Fibroblast of lung (primary cell): ENCODE measurements around the gene TM4SF1. TPM values are rescaled to one million over a fixed set of nuclear protein-coding genes. Genes with fewer than 3 reads are reported as not detected.

Experiments used
- DNase-seq, 2 donors: peaks; one replicate each; pipeline versions ENCODE4 v3.0.0 to v3.0.0-alpha.2; 2010; ENCODE audit warnings: low read depth in 2 of 2
- H2AFZ ChIP-seq: 2 replicates; pipeline ENCODE4 v1.5.1; 2012; ENCODE audit warnings: low read length, control low read depth, inconsistent platforms
- H3K27ac ChIP-seq: 2 replicates; pipeline ENCODE4 v1.5.1; 2011; ENCODE audit warnings: low read length, control low read depth; ENCODE audit not compliant: insufficient read depth
- H3K27me3 ChIP-seq: 2 replicates; pipeline ENCODE4 v1.5.1; 2011; ENCODE audit warnings: mild to moderate bottlenecking, low read length; ENCODE audit not compliant: control insufficient read depth, insufficient read depth
- H3K36me3 ChIP-seq: 2 replicates; pipeline ENCODE4 v1.5.1; 2011; ENCODE audit warnings: low read length; ENCODE audit not compliant: control insufficient read depth, insufficient read depth
- H3K4me1 ChIP-seq: 2 replicates; pipeline ENCODE4 v1.5.1; 2011; ENCODE audit warnings: low read length; ENCODE audit not compliant: control insufficient read depth, insufficient read depth; ENCODE audit errors: extremely low read depth
- H3K4me2 ChIP-seq: 2 replicates; pipeline ENCODE4 v1.5.1; 2011; ENCODE audit warnings: low read length, control low read depth; ENCODE audit not compliant: insufficient read depth; ENCODE audit errors: extremely low read depth
- H3K4me3 ChIP-seq, 4 experiments: fragments of 200-600 bp in 1 of 4; sonication (generic) in 1 of 4; replicated peaks in 1 of 4; 2 replicates each; pipeline ENCODE4 v1.5.1; 2011 to 2016; ENCODE audit warnings: low read length in 4 of 4, low read depth in 3 of 4, mild to moderate bottlenecking in 3 of 4, control low read depth in 2 of 4, inconsistent platforms in 1 of 4, mixed read lengths in 1 of 4; ENCODE audit not compliant: insufficient read depth in 1 of 4; ENCODE audit errors: control extremely low read depth in 1 of 4
- H3K79me2 ChIP-seq: 2 replicates; pipeline ENCODE4 v1.5.1; 2012; ENCODE audit warnings: mild to moderate bottlenecking, low read length, inconsistent platforms; ENCODE audit not compliant: control insufficient read depth, insufficient read depth
- H3K9ac ChIP-seq: 2 replicates; pipeline ENCODE4 v1.5.1; 2011; ENCODE audit warnings: mild to moderate bottlenecking, low read length, control low read depth; ENCODE audit not compliant: insufficient read depth
- H3K9me3 ChIP-seq: 2 replicates; pipeline ENCODE4 v1.5.1; 2012; ENCODE audit warnings: low read depth, low read length; ENCODE audit not compliant: control insufficient read depth, insufficient read depth
- H4K20me1 ChIP-seq: 2 replicates; pipeline ENCODE4 v1.5.1; 2011; ENCODE audit warnings: low read length; ENCODE audit not compliant: control insufficient read depth, insufficient read depth; ENCODE audit errors: extremely low read depth
- EZH2 ChIP-seq: IDR thresholded peaks from 2 replicates; pipeline ENCODE4 v1.5.1; 2012; ENCODE audit warnings: low read length, control low read depth, mild to moderate bottlenecking; ENCODE audit errors: missing control alignments
- polyA plus RNA-seq, 2 donors: library from polyadenylated mRNA; depleted of rRNA in 1 of 2; stranded (reverse) in 1 of 2; unstranded in 1 of 2; fragments of >200 nt; gene quantifications; 2 replicates each; pipeline ENCODE4 v1.2.1, GENCODE V29; 2011 to 2012; ENCODE audit warnings: missing spikeins in 1 of 2
- total RNA-seq: library from RNA; depleted of rRNA; stranded (reverse); fragments of >200 nt; gene quantifications from 2 replicates; pipeline ENCODE4 v1.2.1, GENCODE V29; 2014
- TF ChIP-seq, protein P1 (sequence below), 2 donors: IDR thresholded peaks in 1 of 2; conservative IDR thresholded peaks in 1 of 2; 1 replicate in 1 of 2; 2 replicates in 1 of 2; pipeline ENCODE4 v1.5.1; 2011 to 2012; ENCODE audit warnings: low read length in 2 of 2, control low read depth in 1 of 2, inconsistent platforms in 1 of 2, low read depth in 1 of 2, mild to moderate bottlenecking in 1 of 2

TM4SF1 gene
- total and polyA plus RNA-seq, 2 donors (not counting 1 experiment from before 2014, with no cell fraction given): 353 to 423 TPM

DNA sequence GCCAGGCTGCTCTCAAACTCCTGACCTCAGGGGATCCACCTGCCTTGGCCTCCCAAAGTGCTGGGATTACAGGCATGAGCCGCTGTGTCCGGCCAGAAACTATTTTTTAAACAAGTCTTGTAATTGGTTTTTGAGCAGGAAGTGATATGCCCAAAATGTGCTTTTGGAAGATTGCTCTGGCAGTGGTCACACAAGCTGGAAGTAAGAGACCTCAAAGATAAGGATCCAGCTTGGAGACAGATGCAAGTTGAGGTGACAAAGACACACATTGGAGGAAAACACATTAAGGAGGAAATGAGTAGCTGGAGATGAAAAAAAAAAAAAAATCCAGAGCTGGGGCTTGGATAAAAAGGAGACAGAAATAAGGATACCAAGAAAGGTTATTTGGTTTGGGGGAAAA is 50.3 kb downstream of the TM4SF1 start:
- Histone ChIP-seq H3K4me1 (no peaks in the 10 kb centered on the region), H3K79me2 (no peaks in the 10 kb centered on the region), H3K27ac (no peak overlapping the region), H4K20me1 (no peaks in the 10 kb centered on the region), H2AFZ (no peak overlapping the region), H3K4me3 (no peak overlapping the region), H3K9ac (no peak overlapping the region), H3K27me3 (no peaks in the 10 kb centered on the region), H3K4me2 (no peak overlapping the region), H3K9me3 (no peaks in the 10 kb centered on the region), H3K36me3 (no peaks in the 10 kb centered on the region)
- TF ChIP-seq, protein P1, sequence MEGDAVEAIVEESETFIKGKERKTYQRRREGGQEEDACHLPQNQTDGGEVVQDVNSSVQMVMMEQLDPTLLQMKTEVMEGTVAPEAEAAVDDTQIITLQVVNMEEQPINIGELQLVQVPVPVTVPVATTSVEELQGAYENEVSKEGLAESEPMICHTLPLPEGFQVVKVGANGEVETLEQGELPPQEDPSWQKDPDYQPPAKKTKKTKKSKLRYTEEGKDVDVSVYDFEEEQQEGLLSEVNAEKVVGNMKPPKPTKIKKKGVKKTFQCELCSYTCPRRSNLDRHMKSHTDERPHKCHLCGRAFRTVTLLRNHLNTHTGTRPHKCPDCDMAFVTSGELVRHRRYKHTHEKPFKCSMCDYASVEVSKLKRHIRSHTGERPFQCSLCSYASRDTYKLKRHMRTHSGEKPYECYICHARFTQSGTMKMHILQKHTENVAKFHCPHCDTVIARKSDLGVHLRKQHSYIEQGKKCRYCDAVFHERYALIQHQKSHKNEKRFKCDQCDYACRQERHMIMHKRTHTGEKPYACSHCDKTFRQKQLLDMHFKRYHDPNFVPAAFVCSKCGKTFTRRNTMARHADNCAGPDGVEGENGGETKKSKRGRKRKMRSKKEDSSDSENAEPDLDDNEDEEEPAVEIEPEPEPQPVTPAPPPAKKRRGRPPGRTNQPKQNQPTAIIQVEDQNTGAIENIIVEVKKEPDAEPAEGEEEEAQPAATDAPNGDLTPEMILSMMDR (conservative IDR thresholded peaks at IDR 0.05 in 1 of 2, IDR thresholded peaks at IDR 0.05 in 1 of 2; ENCODE audit: low read depth in 1 of 2, low read length in 2 of 2): no peak
- TF ChIP-seq EZH2: no peak
- DNase-seq: no peak

DNA sequence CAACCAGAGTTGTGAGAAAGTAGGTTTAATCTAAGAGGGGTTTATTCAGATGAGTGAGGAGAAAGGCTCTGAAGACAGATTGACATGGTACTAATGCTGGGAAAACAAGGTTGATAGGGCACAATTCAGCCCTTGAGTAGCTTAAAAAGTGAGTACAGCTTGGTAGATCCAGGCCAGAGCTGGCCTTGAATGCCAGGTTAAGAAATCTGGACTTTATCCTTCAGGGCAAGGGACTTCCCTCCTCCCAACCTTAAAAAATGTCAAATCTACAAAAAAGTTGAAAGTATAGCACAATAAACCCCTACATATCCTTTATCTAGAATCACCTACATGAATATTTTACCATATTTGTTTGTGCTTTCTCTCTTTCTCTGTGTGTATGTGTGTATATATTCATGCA is 51.9 kb downstream of the TM4SF1 start:
- Histone ChIP-seq H3K27me3 (no peaks in the 10 kb centered on the region), H3K27ac (no peak overlapping the region), H4K20me1 (no peaks in the 10 kb centered on the region), H3K4me3 (no peak overlapping the region), H3K4me2 (no peak overlapping the region), H3K79me2 (no peaks in the 10 kb centered on the region), H2AFZ (no peak overlapping the region), H3K9me3 (no peaks in the 10 kb centered on the region), H3K36me3 (no peaks in the 10 kb centered on the region), H3K4me1 (no peaks in the 10 kb centered on the region), H3K9ac (no peak overlapping the region)
- no peak for DNase-seq
- TF ChIP-seq EZH2: no peak
- TF ChIP-seq, protein P1 (conservative IDR thresholded peaks at IDR 0.05 in 1 of 2, IDR thresholded peaks at IDR 0.05 in 1 of 2; ENCODE audit: low read depth in 1 of 2, low read length in 2 of 2): no peak

DNA sequence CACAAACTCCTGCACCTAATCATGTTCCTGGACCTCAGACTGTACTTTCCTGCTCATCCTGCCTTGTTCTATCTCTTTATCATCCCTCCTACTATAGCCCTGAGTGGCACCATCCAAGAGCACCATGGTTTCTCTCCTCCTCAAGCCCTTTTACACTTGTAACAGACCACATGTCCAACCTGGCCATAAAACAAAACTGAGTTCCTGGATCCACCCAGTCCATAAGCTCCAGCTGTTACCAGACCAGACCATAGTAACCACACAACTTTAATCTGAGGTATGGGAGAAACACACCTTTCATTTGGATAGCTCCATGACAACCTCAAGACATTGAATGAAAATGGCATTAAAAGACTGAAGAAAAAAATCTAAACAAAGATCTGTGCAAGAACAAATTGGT is 53.1 kb downstream of the TM4SF1 start:
- TF ChIP-seq EZH2: no peak
- TF ChIP-seq, protein P1 (conservative IDR thresholded peaks at IDR 0.05 in 1 of 2, IDR thresholded peaks at IDR 0.05 in 1 of 2; ENCODE audit: low read depth in 1 of 2, low read length in 2 of 2): no peak
- Histone ChIP-seq H2AFZ (no peak overlapping the region), H3K79me2 (no peaks in the 10 kb centered on the region), H3K36me3 (no peaks in the 10 kb centered on the region), H3K4me2 (no peak overlapping the region), H3K27ac (no peak overlapping the region), H3K4me3 (no peak overlapping the region), H3K9me3 (no peaks in the 10 kb centered on the region), H4K20me1 (no peaks in the 10 kb centered on the region), H3K9ac (no peak overlapping the region), H3K4me1 (no peaks in the 10 kb centered on the region), H3K27me3 (no peaks in the 10 kb centered on the region)
- no peak for DNase-seq
